Suprapubic skin (tissue), 4 donors: ENCODE results near the gene TAB3. TPM values are rescaled to one million over a fixed set of nuclear protein-coding genes. Genes with fewer than 3 reads are reported as not detected.

ENCODE experiments used
- DNase-seq, 2 donors: peaks; one replicate each; pipeline ENCODE4 v3.0.0-alpha.2; 2019; ENCODE audit warnings: low spot score in 2 of 2
- H3K27ac ChIP-seq: fragments of 200-600 bp; sonication (generic); one replicate; pipeline ENCODE4 v1.5.1; 2019
- H3K27me3 ChIP-seq: fragments of 200-600 bp; sonication (generic); one replicate; pipeline ENCODE4 v1.5.1; 2019
- H3K36me3 ChIP-seq: fragments of 200-600 bp; sonication (generic); one replicate; pipeline ENCODE4 v1.5.1; 2019
- H3K4me1 ChIP-seq: fragments of 200-600 bp; sonication (generic); one replicate; pipeline ENCODE4 v1.5.1; 2019
- H3K4me3 ChIP-seq: fragments of 200-600 bp; sonication (generic); one replicate; pipeline ENCODE4 v1.5.1; 2019; ENCODE audit warnings: mild to moderate bottlenecking
- H3K9me3 ChIP-seq: fragments of 200-600 bp; sonication (generic); one replicate; pipeline ENCODE4 v1.5.1; 2019
- EP300 ChIP-seq: sonication (generic); formaldehyde crosslinking; IDR thresholded peaks from one replicate; pipeline ENCODE4 v1.6.1; 2017; ENCODE audit warnings: antibody characterized with exemption
- POLR2A ChIP-seq, 2 donors: fragments of 450-650 bp; IDR thresholded peaks; one replicate each; pipeline ENCODE4 v1.6.1; 2017; ENCODE audit warnings: antibody characterized with exemption in 2 of 2, mild to moderate bottlenecking in 2 of 2, moderate library complexity in 2 of 2
- POLR2AphosphoS5 ChIP-seq, 3 donors: sonication (generic); formaldehyde crosslinking; IDR thresholded peaks; one replicate each; pipeline ENCODE4 v1.6.1; 2017; ENCODE audit warnings: antibody characterized with exemption in 3 of 3
- WGBS: methylation state at CpG from one replicate; pipeline ENCODE4 v1.1.5; 2018; 5-methylcytosine and 5-hydroxymethylcytosine counted together
- total RNA-seq, 4 donors: library from RNA; depleted of rRNA; stranded (reverse); fragments of >200 nt; gene quantifications; one replicate each; pipeline ENCODE4 v1.1.0, GENCODE V29; 2016
- TF ChIP-seq, protein P1 (sequence below), 2 donors: fragments of 200-600 bp in 1 of 2; fragments of 450-650 bp in 1 of 2; sonication (generic) in 1 of 2; IDR thresholded peaks; one replicate each; pipeline ENCODE4 v1.5.1; 2016 to 2019; ENCODE audit warnings: antibody characterized with exemption in 2 of 2, mild to moderate bottlenecking in 1 of 2, moderate library complexity in 1 of 2

TAB3 gene
- total RNA-seq, 4 donors from 2014 or later = 23.2 to 41.9 (median 26.8) TPM

GRCh38 chrX:30906726-30907125 lies 17.7 kb upstream of the TAB3 start:
- H3K36me3 ChIP-seq = no peaks in the 10 kb centered on the region
- H3K27ac ChIP-seq = no peak overlapping the region
- WGBS = 65% methylated on average over 1 of the region's 1 CpG
- H3K4me3 ChIP-seq = no peak overlapping the region
- no peak for TF ChIP-seq EP300
- no peak for TF ChIP-seq POLR2A (IDR thresholded peaks at IDR 0.05)
- TF ChIP-seq, protein P1, sequence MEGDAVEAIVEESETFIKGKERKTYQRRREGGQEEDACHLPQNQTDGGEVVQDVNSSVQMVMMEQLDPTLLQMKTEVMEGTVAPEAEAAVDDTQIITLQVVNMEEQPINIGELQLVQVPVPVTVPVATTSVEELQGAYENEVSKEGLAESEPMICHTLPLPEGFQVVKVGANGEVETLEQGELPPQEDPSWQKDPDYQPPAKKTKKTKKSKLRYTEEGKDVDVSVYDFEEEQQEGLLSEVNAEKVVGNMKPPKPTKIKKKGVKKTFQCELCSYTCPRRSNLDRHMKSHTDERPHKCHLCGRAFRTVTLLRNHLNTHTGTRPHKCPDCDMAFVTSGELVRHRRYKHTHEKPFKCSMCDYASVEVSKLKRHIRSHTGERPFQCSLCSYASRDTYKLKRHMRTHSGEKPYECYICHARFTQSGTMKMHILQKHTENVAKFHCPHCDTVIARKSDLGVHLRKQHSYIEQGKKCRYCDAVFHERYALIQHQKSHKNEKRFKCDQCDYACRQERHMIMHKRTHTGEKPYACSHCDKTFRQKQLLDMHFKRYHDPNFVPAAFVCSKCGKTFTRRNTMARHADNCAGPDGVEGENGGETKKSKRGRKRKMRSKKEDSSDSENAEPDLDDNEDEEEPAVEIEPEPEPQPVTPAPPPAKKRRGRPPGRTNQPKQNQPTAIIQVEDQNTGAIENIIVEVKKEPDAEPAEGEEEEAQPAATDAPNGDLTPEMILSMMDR (IDR thresholded peaks at IDR 0.05) = no peak
- no peaks in the 10 kb centered on the region for H3K9me3 ChIP-seq
- no peak for DNase-seq
- H3K27me3 ChIP-seq = no peaks in the 10 kb centered on the region
- no peaks in the 10 kb centered on the region for H3K4me1 ChIP-seq

GRCh38 chrX:30905321-30905720 lies 16.3 kb upstream of the TAB3 start:
- WGBS = 54% methylated on average over 1 of the region's 1 CpG
- no peak for DNase-seq
- H3K4me1 ChIP-seq = no peaks in the 10 kb centered on the region
- no peak overlapping the region for H3K4me3 ChIP-seq
- no peaks in the 10 kb centered on the region for H3K27me3 ChIP-seq
- no peaks in the 10 kb centered on the region for H3K9me3 ChIP-seq
- TF ChIP-seq, protein P1 (IDR thresholded peaks at IDR 0.05) = no peak
- no peak for TF ChIP-seq POLR2A (IDR thresholded peaks at IDR 0.05)
- H3K36me3 ChIP-seq = no peaks in the 10 kb centered on the region
- no peak overlapping the region for H3K27ac ChIP-seq

GRCh38 chrX:30904632-30905031 lies 15.6 kb upstream of the TAB3 start:
- no peaks in the 10 kb centered on the region for H3K4me1 ChIP-seq
- no peaks in the 10 kb centered on the region for H3K36me3 ChIP-seq
- H3K27me3 ChIP-seq = no peaks in the 10 kb centered on the region
- no peak for DNase-seq
- no peak for TF ChIP-seq POLR2AphosphoS5 (IDR thresholded peaks at IDR 0.05)
- no peak for TF ChIP-seq EP300
- H3K9me3 ChIP-seq = no peaks in the 10 kb centered on the region
- no peak overlapping the region for H3K27ac ChIP-seq
- H3K4me3 ChIP-seq = no peak overlapping the region
- 22% methylated on average over 3 of the region's 3 CpGs for WGBS

GRCh38 chrX:30904186-30904585 lies 15.1 kb upstream of the TAB3 start:
- Histone ChIP-seq H3K36me3 (no peaks in the 10 kb centered on the region), H3K27ac (no peak overlapping the region), H3K27me3 (no peaks in the 10 kb centered on the region), H3K4me1 (no peaks in the 10 kb centered on the region), H3K4me3 (no peak overlapping the region), H3K9me3 (no peaks in the 10 kb centered on the region)
- no peak for DNase-seq
- no peak for TF ChIP-seq EP300
- WGBS = 41% methylated on average over 5 of the region's 5 CpGs

- no peak for TF ChIP-seq POLR2AphosphoS5 (IDR thresholded peaks at IDR 0.05)
- TF ChIP-seq, protein P1 (IDR thresholded peaks at IDR 0.05) = no peak
- no peak for TF ChIP-seq EP300
- no peak for TF ChIP-seq POLR2A (IDR thresholded peaks at IDR 0.05)
- Histone ChIP-seq H3K27me3 (no peaks in the 10 kb centered on the region), H3K4me1 (no peaks in the 10 kb centered on the region), H3K9me3 (no peaks in the 10 kb centered on the region), H3K4me3 (no peak overlapping the region), H3K27ac (no peak overlapping the region), H3K36me3 (no peaks in the 10 kb centered on the region)
- DNase-seq = no peak
Measured at GRCh38 chrX:30900227-30900626, 11.2 kb upstream of the TAB3 start.

DNA sequence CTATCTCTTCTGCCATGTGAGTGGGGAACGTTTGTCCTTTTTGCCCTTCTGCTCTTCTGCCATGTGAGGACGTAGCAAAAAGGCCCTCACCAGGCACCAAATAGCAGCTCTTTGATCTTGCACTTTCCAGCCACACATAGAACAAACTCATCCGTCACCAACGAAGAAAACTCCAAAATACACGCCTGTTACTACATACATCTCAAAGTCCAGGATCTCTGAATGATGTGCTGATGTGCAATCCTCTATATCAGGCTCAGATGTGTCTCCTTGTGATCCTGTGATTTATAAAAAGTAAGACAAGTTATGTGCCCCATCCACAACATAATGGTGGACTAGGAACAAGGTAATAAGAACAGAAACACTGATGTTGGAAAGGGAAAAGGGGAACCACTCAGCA lies 9.8 kb upstream of the TAB3 start:
- no peaks in the 10 kb centered on the region for H3K36me3 ChIP-seq
- 60% methylated on average over 5 of the region's 5 CpGs for WGBS
- no peaks in the 10 kb centered on the region for H3K4me1 ChIP-seq
- no peaks in the 10 kb centered on the region for H3K27me3 ChIP-seq
- no peak for DNase-seq
- no peaks in the 10 kb centered on the region for H3K9me3 ChIP-seq
- H3K27ac ChIP-seq = no peak overlapping the region
- no peak overlapping the region for H3K4me3 ChIP-seq
- TF ChIP-seq EP300 (no peak), POLR2A (IDR thresholded peaks at IDR 0.05) (no peak), POLR2AphosphoS5 (IDR thresholded peaks at IDR 0.05) (no peak)
- TF ChIP-seq, protein P1 (IDR thresholded peaks at IDR 0.05) = no peak
